ENCODE results near the gene MAP1LC3B2. TPM values are rescaled to one million over a fixed set of nuclear protein-coding genes. Genes with fewer than 3 reads are reported as not detected.

MAP1LC3B2 gene
- total and polyA plus RNA-seq, 2 of the 13 experiments (the other 11 are each of a cell fraction or from before 2014, with no cell fraction given): 0.60 to 2.2 TPM

DNA sequence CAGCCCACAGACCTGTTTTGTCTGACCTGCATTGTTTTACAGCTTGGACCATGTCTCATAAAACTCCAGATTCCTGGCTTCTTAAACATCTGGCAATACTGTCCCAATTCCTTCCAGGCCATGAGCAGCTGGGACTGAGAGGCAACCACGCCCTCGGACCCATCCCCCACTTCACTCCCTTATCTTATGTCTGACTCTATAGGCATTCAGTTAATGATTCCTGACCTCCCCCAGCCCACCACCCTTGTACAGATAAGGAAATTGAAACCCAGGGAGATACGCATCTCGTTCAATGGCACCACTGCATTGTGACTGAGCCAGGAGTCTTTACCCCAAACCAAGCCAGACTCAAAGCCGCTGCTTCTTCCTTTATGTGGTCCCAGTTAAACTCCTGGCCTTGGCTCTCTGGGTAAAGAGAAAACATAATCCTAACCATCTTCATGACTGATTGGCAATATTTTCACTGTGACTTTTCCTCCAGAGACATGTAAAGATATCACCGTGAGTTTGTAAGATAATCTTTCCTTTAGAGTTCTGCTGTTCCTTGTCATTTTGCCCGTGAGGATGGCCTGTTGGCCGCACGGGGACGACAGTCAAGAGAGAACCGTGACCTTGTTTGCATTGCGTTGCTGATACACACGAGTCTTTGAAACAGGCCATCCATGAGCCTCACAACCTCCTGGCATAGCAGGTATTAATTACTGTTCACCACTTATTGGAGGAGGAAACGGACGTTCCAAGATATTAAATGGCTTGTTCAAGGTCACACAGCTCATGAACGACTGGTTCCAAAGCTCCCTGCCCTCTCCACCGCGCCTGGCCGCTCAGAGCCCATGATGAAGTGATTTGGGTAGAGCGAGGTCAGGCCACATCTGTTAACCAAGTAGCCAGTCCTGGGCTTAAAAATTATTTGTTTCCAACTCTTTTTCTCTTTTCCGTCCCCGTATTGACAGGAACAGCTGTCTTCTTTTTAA lies 39.4 kb downstream of the MAP1LC3B2 start:
- in situ Hi-C loops (cut with HindIII; ENCODE audit: extremely low pct_ligation_motif_present, low pct_unique_long_range_greater_than_20kb): loop anchor here (5.0 to 10.0 kb wide), 2 partner anchors 321 to 604 kb away; partner anchors contain the start of gene MED13L
- FAIRE-seq (no peak), DNase-seq (ENCODE audit: low spot score) (no peak), ATAC-seq (peak; percentile 56; the same call in 2 of the 3 replicates)
- ChIA-PET POLR2A (no interaction called here), CTCF (ENCODE audit: low intra/inter-chr PET ratio, low total read pairs) (no interaction called here)
- no TSS peak for BruUV-seq (replicated peaks)
- Histone ChIP-seq H3K4me2 (ENCODE audit: low read depth, low read length) (peak overlapping the region; percentile 64), H4K20me1 (ENCODE audit: insufficient read depth, low read length) (no peaks in the 10 kb centered on the region), H3K36me3 (replicated peaks in 1 of 2; ENCODE audit: control insufficient read depth in 1 of 2, insufficient read depth in 2 of 2, low read length in 2 of 2) (no peaks in the 10 kb centered on the region), H2AFZ (ENCODE audit: low read length) (no peak overlapping the region), H3K4me1 (ENCODE audit: insufficient read depth, low read length) (peaks cover 21% of the 10 kb centered on the region), H3K27ac (ENCODE audit: extremely low read length, insufficient read depth, low read length) (no peak overlapping the region), H3K27me3 (ENCODE audit: control insufficient read depth in 1 of 2, insufficient read depth in 2 of 2, low read length in 2 of 2) (peaks cover 0 to 5% of the 10 kb centered on the region in 2 experiments; a peak in 1 of 5 replicates), H3K79me2 (ENCODE audit: insufficient read depth, low read length) (no peaks in the 10 kb centered on the region), H3K9ac (ENCODE audit: insufficient read depth, low read depth, low read length) (no peak overlapping the region), H3K4me3 (replicated peaks in 1 of 3; ENCODE audit: insufficient read depth in 1 of 3, low read depth in 2 of 3, low read length in 3 of 3) (no peak overlapping the region), H3K9me3 (ENCODE audit: low read length) (no peaks in the 10 kb centered on the region)
- WGBS (ENCODE audit: low lambda C conversion rate): 37% methylated on average over 22 of the region's 22 CpGs
- intact Hi-C loops (cut with micrococcal nuclease; ENCODE audit: unreplicated experiment): no loop called here
- TF ChIP-seq BHLHE40 (IDR thresholded peaks at IDR 0.05; ENCODE audit: low read length) (0 out of 2 replicates have a peak, but pooled peaks have one; percentile 41), ZFP91 (CRISPR knock-in tag; IDR thresholded peaks at IDR 0.05; ENCODE audit: borderline replicate concordance) (0 out of 2 replicates have a peak, but pooled peaks have one; percentile 4), SNRNP70 (IDR thresholded peaks at IDR 0.05; ENCODE audit: low read depth, low read length) (no peak), EP300 (IDR thresholded peaks at IDR 0.05; ENCODE audit: low read depth in 2 of 2, low read length in 2 of 2) (no peak), EP300 (CRISPR knock-in tag; IDR thresholded peaks at IDR 0.05; ENCODE audit: borderline replicate concordance) (no peak), ZNF556 (CRISPR knock-in tag; IDR thresholded peaks at IDR 0.05; ENCODE audit: borderline replicate concordance) (no peak), AKAP8 (CRISPR knock-in tag; IDR thresholded peaks at IDR 0.05) (no peak), IKZF1 (IDR thresholded peaks at IDR 0.05) (no peak), ERF (CRISPR knock-in tag; IDR thresholded peaks at IDR 0.05) (no peak), FOXA1 (IDR thresholded peaks at IDR 0.05) (no peak), FOXA1 (CRISPR knock-in tag; IDR thresholded peaks at IDR 0.05) (peak; percentile 25; the same call in 1 of the 2 replicates), ZNF281 (CRISPR knock-in tag; IDR thresholded peaks at IDR 0.05; ENCODE audit: borderline replicate concordance) (peak; percentile 24; the same call in 1 of the 2 replicates), ZBTB25 (CRISPR knock-in tag; IDR thresholded peaks at IDR 0.05) (no peak)
- TF ChIP-seq, protein P1, sequence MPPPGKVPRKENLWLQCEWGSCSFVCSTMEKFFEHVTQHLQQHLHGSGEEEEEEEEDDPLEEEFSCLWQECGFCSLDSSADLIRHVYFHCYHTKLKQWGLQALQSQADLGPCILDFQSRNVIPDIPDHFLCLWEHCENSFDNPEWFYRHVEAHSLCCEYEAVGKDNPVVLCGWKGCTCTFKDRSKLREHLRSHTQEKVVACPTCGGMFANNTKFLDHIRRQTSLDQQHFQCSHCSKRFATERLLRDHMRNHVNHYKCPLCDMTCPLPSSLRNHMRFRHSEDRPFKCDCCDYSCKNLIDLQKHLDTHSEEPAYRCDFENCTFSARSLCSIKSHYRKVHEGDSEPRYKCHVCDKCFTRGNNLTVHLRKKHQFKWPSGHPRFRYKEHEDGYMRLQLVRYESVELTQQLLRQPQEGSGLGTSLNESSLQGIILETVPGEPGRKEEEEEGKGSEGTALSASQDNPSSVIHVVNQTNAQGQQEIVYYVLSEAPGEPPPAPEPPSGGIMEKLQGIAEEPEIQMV (CRISPR knock-in tag; IDR thresholded peaks at IDR 0.05; ENCODE audit: low read depth): no peak
- TF ChIP-seq, protein P2, sequence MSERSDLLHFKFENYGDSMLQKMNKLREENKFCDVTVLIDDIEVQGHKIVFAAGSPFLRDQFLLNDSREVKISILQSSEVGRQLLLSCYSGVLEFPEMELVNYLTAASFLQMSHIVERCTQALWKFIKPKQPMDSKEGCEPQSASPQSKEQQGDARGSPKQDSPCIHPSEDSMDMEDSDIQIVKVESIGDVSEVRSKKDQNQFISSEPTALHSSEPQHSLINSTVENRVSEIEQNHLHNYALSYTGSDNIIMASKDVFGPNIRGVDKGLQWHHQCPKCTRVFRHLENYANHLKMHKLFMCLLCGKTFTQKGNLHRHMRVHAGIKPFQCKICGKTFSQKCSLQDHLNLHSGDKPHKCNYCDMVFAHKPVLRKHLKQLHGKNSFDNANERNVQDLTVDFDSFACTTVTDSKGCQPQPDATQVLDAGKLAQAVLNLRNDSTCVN (CRISPR knock-in tag; IDR thresholded peaks at IDR 0.05; ENCODE audit: borderline replicate concordance): no peak
